Activated naive CD8-positive, alpha-beta T cell treated with anti-CD3 and anti-CD28 coated beads, Interleukin-2, amount 10 ng/mL, durations not matched to agents 7 days and 5 days (primary cell): ENCODE measurements around the gene SLC22A6. TPM values are rescaled to one million over a fixed set of nuclear protein-coding genes. Genes with fewer than 3 reads are reported as not detected.

ENCODE experiments used
- ATAC-seq: fragments of 150-1000 bp; cut with Tn5 transposase; one replicate; pipeline ENCODE4 v1.10.0; 2021; ENCODE audit warnings: low read depth, moderate library complexity
- POLR2A ChIA-PET: fragments of 350-600 bp; sonication (Branson Sonifier 250); formaldehyde crosslinking; loops from one replicate; lab custom pipeline; 2021; ENCODE audit warnings: antibody characterized with exemption; lab: Charles Lee
- DNase-seq: peaks from one replicate; pipeline ENCODE4 v3.0.0; 2021
- H3K27ac Mint-ChIP-seq: one replicate; pipeline ENCODE4 v1.8.0; 2022; ENCODE audit warnings: mild to moderate bottlenecking, mixed read lengths
- H3K27me3 Mint-ChIP-seq: one replicate; pipeline ENCODE4 v1.8.0; 2022; ENCODE audit warnings: mild to moderate bottlenecking, moderate library complexity, mixed read lengths
- H3K36me3 Mint-ChIP-seq: one replicate; pipeline ENCODE4 v1.8.0; 2021; ENCODE audit warnings: mild to moderate bottlenecking, mixed read lengths
- H3K4me1 Mint-ChIP-seq: one replicate; pipeline ENCODE4 v1.8.0; 2021; ENCODE audit warnings: mixed read lengths
- H3K4me3 Mint-ChIP-seq: one replicate; pipeline ENCODE4 v1.8.0; 2022; ENCODE audit warnings: mild to moderate bottlenecking, moderate library complexity, mixed read lengths
- H3K9me3 Mint-ChIP-seq: one replicate; pipeline ENCODE4 v1.8.0; 2021; ENCODE audit warnings: mixed read lengths
- total RNA-seq, 2 experiments: library from RNA; stranded (reverse); gene quantifications; one replicate each; pipeline ENCODE4 v1.2.3, GENCODE V29; 2021

Gene SLC22A6
- total RNA-seq, 2 experiments from 2014 or later: not detected

- ATAC-seq: no peak
- H3K9me3 Mint-ChIP-seq: no peaks in the 10 kb centered on the region
- H3K27me3 Mint-ChIP-seq: peaks cover 3% of the 10 kb centered on the region
These were observed 26.2 kb upstream of the SLC22A6 start for GRCh38 chr11:63010934-63011439.

GRCh38 chr11:63007920-63008319 lies 23.2 kb upstream of the SLC22A6 start:
- H3K9me3 Mint-ChIP-seq: no peaks in the 10 kb centered on the region
- POLR2A ChIA-PET: no interaction called here
- no peaks in the 10 kb centered on the region for H3K4me1 Mint-ChIP-seq
- H3K27me3 Mint-ChIP-seq: peaks cover 14% of the 10 kb centered on the region
- no peak for ATAC-seq
- no peak for DNase-seq
- no peak overlapping the region for H3K27ac Mint-ChIP-seq
- no peak overlapping the region for H3K4me3 Mint-ChIP-seq
- no peaks in the 10 kb centered on the region for H3K36me3 Mint-ChIP-seq

More at GRCh38 chr11:63010934-63011439, 26.2 kb upstream of the SLC22A6 start:
- no peak for DNase-seq
- POLR2A ChIA-PET: no interaction called here
- Mint-ChIP-seq H3K27ac (no peak overlapping the region), H3K4me3 (no peak overlapping the region), H3K36me3 (no peaks in the 10 kb centered on the region), H3K4me1 (no peaks in the 10 kb centered on the region)

- Mint-ChIP-seq H3K4me1 (peaks cover 2% of the 10 kb centered on the region), H3K4me3 (no peak overlapping the region), H3K9me3 (no peaks in the 10 kb centered on the region), H3K27me3 (peaks cover 12% of the 10 kb centered on the region), H3K36me3 (no peaks in the 10 kb centered on the region), H3K27ac (no peak overlapping the region)
- no peak for ATAC-seq
- DNase-seq: no peak
- POLR2A ChIA-PET: no interaction called here
These were observed 16.7 kb upstream of the SLC22A6 start for GRCh38 chr11:63001456-63001855.

- POLR2A ChIA-PET: no interaction called here
- DNase-seq (no peak), ATAC-seq (peak; percentile 56)
- H3K9me3 Mint-ChIP-seq: no peaks in the 10 kb centered on the region
- no peak overlapping the region for H3K4me3 Mint-ChIP-seq
- no peaks in the 10 kb centered on the region for H3K36me3 Mint-ChIP-seq
- H3K4me1 Mint-ChIP-seq: peaks cover 2% of the 10 kb centered on the region
- H3K27ac Mint-ChIP-seq: peak overlapping the region; percentile 34
- peaks cover 7% of the 10 kb centered on the region for H3K27me3 Mint-ChIP-seq
These were observed 14.9 kb upstream of the SLC22A6 start for GRCh38 chr11:62999649-63000048.

- Mint-ChIP-seq H3K27ac (peak overlapping the region; percentile 34), H3K9me3 (no peaks in the 10 kb centered on the region), H3K27me3 (peaks cover 2% of the 10 kb centered on the region), H3K4me1 (peaks cover 2% of the 10 kb centered on the region), H3K36me3 (no peaks in the 10 kb centered on the region), H3K4me3 (no peak overlapping the region)
- POLR2A ChIA-PET: no interaction called here
- ATAC-seq (no peak), DNase-seq (no peak)
These were observed 14.4 kb upstream of the SLC22A6 start for GRCh38 chr11:62999156-62999555.

GRCh38 chr11:62996271-62996670 lies 11.5 kb upstream of the SLC22A6 start:
- Mint-ChIP-seq H3K4me3 (no peak overlapping the region), H3K27me3 (peaks cover 3% of the 10 kb centered on the region), H3K27ac (no peak overlapping the region), H3K9me3 (no peaks in the 10 kb centered on the region), H3K4me1 (peaks cover 2% of the 10 kb centered on the region), H3K36me3 (no peaks in the 10 kb centered on the region)
- DNase-seq: no peak
- ATAC-seq: no peak
- POLR2A ChIA-PET: no interaction called here

GRCh38 chr11:62994775-62995174 lies 10.0 kb upstream of the SLC22A6 start:
- H3K27me3 Mint-ChIP-seq: peaks cover 3% of the 10 kb centered on the region
- DNase-seq (no peak), ATAC-seq (no peak)
- peaks cover 2% of the 10 kb centered on the region for H3K4me1 Mint-ChIP-seq
- H3K27ac Mint-ChIP-seq: no peak overlapping the region
- no peak overlapping the region for H3K4me3 Mint-ChIP-seq
- H3K9me3 Mint-ChIP-seq: no peaks in the 10 kb centered on the region
- H3K36me3 Mint-ChIP-seq: no peaks in the 10 kb centered on the region
- POLR2A ChIA-PET: no interaction called here

- ATAC-seq: no peak
- Mint-ChIP-seq H3K27ac (no peak overlapping the region), H3K36me3 (no peaks in the 10 kb centered on the region), H3K4me3 (no peak overlapping the region), H3K4me1 (no peaks in the 10 kb centered on the region), H3K9me3 (no peaks in the 10 kb centered on the region), H3K27me3 (peaks cover 7% of the 10 kb centered on the region)
- POLR2A ChIA-PET: no interaction called here
- no peak for DNase-seq
These were observed 3.5 kb upstream of the SLC22A6 start for GRCh38 chr11:62988276-62988675.

GRCh38 chr11:62985041-62985750 lies 429 bp upstream of the SLC22A6 start:
- ATAC-seq (no peak), DNase-seq (no peak)
- Mint-ChIP-seq H3K27ac (no peak overlapping the region), H3K36me3 (no peaks in the 10 kb centered on the region), H3K9me3 (no peaks in the 10 kb centered on the region), H3K4me1 (no peaks in the 10 kb centered on the region), H3K27me3 (peaks cover 6% of the 10 kb centered on the region), H3K4me3 (no peak overlapping the region)
- POLR2A ChIA-PET: no interaction called here

GRCh38 chr11:62983536-62984199 lies 1.1 kb downstream of the SLC22A6 start:
- no peak overlapping the region for H3K4me3 Mint-ChIP-seq
- no peak for ATAC-seq
- POLR2A ChIA-PET: no interaction called here

GRCh38 chr11:62981743-62982142 lies 3.0 kb downstream of the SLC22A6 start:
- no peak for ATAC-seq
- Mint-ChIP-seq H3K27me3 (peaks cover 3% of the 10 kb centered on the region), H3K4me1 (no peaks in the 10 kb centered on the region), H3K9me3 (no peaks in the 10 kb centered on the region), H3K4me3 (no peak overlapping the region), H3K36me3 (no peaks in the 10 kb centered on the region), H3K27ac (no peak overlapping the region)
- POLR2A ChIA-PET: no interaction called here
- DNase-seq: no peak

More at GRCh38 chr11:62983536-62984199, 1.1 kb downstream of the SLC22A6 start:
- Mint-ChIP-seq H3K27ac (no peak overlapping the region), H3K36me3 (no peaks in the 10 kb centered on the region), H3K9me3 (no peaks in the 10 kb centered on the region), H3K27me3 (peaks cover 6% of the 10 kb centered on the region), H3K4me1 (no peaks in the 10 kb centered on the region)
- DNase-seq: no peak

- peaks cover 2% of the 10 kb centered on the region for H3K4me1 Mint-ChIP-seq
- H3K27ac Mint-ChIP-seq: no peak overlapping the region
- no peak for ATAC-seq
- H3K9me3 Mint-ChIP-seq: no peaks in the 10 kb centered on the region
- H3K36me3 Mint-ChIP-seq: no peaks in the 10 kb centered on the region
- H3K27me3 Mint-ChIP-seq: peaks cover under 1% of the 10 kb centered on the region
- DNase-seq: no peak
- no peak overlapping the region for H3K4me3 Mint-ChIP-seq
- POLR2A ChIA-PET: no interaction called here
These were observed 4.5 kb downstream of the SLC22A6 start for GRCh38 chr11:62980133-62980760.

GRCh38 chr11:62976109-62976508 lies 8.7 kb downstream of the SLC22A6 start:
- H3K9me3 Mint-ChIP-seq: no peaks in the 10 kb centered on the region
- no peaks in the 10 kb centered on the region for H3K36me3 Mint-ChIP-seq
- POLR2A ChIA-PET: no interaction called here
- DNase-seq (no peak), ATAC-seq (no peak)
- H3K27ac Mint-ChIP-seq: no peak overlapping the region
- no peak overlapping the region for H3K4me3 Mint-ChIP-seq
- H3K27me3 Mint-ChIP-seq: peaks cover 20% of the 10 kb centered on the region
- H3K4me1 Mint-ChIP-seq: peaks cover 2% of the 10 kb centered on the region
